ENCODE measurements around the gene MAPK11.

The MAPK11 gene

DNA sequence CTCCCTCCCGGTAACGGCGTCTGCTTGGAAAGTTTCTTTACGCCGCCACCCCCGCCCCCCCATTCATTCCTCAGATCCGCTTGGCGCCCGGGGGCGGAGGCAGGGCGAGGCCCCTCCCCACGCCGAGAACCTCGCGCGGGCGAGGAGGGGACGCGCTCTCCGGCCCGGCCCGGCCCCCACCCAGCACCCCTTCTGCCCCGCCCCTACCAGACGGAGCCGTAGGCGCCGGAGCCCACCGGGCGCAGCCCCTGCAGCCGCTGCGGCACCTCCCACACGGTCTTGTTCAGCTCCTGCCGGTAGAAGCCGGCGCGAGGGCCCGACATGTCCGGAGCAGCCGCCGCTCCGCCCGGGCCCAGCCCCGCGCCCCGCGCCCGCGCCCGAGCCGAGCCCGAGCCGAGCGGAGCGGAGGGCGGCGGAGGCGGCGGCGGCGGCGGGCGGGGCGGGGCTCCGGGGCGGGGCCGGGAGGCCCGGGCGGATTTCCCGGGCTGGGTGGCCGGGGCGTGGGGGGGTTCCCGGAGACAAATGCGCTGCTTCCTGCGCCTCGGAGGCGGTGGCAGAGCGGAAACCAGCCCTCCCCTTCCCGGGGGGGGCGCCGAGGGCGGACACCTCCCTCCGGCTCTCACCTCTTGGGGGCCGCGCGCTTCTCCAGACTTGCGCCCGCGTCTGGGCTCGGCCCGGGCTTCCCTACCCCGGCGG lies at the start of gene MAPK11:
TSS of gene MAPK11 (minus strand) at position 411 of the 696 bp plus-strand sequence. CDS start at position 323, 88 bp downstream.
- peak; percentile 86 for DNase-seq

DNA sequence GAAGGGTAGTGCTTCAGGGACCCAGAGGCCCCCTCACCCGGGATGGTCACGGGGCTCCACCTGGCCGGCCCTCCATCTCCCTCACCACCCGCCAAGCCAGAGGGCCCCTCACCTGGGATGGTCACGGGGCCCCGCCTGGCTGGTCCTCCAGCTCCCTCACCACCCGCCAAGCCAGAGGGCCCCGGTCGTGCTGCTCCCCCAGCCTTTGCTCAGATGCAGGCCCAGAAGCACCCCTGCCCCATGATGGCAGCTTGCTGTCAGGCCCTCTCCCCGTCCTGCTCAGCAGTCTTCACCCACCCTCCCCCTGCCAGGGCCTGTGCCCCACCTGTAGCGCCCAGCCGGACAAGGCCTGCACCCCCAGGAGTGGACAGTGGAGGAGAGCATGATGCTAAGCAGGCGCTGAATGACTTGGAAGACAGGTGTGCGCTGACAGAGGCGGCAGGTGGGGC lies 49.3 kb upstream of the MAPK11 start:
- no peak for DNase-seq

DNA sequence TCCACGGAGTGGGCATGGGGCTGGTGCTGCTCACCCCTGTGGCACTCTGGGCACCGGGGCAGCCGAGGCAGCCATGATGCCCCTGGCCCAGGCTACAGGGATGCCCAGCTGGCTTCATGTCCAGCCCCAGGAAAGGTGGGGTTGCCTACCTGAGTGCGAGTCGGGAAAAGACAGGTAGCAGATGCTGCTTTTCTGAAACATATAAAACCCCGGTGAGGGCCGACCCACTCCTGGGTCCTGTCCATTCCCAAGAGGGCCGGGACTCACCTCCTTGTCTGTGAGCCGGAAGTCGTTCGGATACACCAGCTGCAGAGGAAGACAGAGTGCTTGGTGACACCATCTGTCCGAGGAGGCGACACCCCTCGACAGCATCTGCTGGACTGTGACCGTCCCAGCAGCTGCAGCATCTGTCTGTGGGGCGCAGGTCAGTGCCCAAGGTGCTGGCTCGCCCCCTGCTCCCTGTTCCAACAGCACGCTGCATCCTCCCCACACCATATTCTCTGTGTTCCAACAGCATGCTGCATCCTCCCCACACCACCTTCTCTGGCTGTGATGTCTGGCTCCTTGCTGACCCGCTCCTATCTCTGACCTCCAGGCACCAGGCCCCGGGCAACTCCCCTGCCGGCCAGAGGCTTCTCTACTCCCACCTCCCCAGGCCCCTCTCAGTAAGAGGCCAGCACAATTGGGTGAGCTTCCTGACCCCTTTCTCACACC lies 48.7 kb upstream of the MAPK11 start:
- no peak for DNase-seq

DNA sequence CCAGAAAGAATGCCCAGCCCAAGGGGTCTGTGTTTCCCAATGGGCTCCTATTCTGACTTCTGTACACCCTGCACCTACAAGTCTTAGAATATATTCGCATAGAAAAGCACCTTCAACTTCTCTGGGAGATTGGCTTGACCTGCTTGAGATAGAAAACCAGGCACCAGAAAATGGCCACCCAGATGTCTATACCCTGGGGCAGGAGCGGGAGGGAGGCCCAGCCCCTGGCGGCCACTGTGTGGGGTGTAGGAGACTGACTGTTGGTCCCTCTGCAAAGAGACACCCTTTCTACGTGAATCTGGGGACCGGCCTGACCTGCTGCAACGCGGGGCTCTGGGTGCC lies 48.1 kb upstream of the MAPK11 start:
- no peak for DNase-seq

DNA sequence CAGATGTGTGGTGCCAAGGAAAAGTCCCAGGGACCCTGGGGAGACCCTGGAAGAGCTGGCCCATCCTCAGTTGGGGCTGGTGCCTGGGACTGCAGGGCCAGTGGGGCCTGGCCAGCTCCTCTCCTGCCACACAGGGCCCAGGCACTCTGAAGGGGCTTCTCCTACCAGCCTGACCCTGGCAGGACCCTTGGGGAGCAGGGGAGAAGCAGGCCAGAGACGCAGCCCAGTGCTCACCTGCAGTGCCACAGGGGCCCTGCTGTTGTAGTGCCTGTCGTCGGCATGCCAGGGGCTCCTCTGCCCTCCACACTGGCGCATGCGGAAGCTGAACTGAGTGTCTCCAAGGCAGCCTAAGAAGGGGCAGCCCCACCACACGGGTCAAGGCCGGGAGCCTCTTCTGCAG lies 47.5 kb upstream of the MAPK11 start:
- DNase-seq = no peak

DNA sequence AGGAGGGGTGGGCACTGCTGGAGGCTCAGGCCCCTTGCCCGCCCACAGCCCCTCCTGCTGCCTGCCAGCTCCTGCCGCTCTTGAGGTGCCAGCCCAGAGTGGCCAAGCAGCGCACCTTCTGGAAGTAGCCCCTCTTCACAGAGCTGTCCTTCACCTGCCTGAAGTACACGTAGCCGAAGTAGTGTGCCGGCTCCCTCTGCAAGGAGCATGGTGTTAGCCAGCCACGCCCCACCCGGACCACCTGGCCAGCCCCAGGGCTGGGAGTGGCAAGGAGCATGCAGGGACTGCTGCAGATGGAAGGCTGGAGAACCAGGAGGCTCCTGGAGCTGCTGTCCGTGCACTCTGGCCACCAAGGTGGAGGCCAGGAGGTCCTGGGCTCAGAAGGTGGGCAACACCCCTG lies 47.0 kb upstream of the MAPK11 start:
- DNase-seq = peak; percentile 76

DNA sequence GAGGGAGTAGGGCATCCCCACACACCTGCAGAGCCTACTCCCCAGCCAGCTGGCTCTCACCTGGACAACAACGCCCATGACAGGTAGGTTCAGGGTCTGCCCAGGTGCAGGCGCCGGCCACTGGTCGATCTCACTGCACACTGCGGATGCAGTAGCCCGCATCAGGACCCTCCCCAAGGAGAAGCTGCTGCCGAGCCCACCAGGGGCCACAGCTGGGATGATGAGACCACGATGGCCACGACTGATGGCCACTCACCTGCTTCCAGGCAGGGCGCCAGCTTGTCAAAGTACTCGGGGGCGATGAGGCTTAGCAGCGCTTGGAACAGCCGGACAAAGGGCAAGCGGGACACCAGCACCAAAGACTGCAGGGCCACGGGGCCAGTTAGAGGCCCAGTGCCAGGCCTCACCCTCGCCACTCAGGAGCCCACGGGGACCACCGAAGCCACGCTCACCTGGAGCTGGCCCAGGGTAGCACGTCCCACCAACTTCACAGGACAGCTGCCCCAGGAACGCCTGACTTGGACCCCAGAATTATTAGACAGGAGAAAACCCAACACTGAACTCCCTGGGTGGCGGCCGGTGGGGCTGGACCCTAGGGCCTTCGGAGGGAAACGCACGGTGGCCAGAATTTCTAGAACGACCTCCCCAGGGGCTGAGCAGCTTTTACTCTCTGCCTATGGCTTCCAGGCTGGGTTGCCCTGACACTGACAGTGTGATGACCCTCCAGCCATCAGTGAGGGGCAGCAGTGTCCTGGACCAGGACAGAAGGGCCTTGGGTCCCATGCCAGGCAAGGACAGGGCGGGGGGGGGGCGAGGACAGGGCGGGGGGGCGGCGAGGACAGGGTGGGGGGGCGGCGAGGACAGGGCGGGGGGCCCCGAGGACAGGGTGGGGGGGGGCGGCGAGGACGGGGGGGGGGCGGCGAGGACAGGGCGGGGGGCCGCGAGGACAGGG lies 46.2 kb upstream of the MAPK11 start:
- no peak for DNase-seq

DNA sequence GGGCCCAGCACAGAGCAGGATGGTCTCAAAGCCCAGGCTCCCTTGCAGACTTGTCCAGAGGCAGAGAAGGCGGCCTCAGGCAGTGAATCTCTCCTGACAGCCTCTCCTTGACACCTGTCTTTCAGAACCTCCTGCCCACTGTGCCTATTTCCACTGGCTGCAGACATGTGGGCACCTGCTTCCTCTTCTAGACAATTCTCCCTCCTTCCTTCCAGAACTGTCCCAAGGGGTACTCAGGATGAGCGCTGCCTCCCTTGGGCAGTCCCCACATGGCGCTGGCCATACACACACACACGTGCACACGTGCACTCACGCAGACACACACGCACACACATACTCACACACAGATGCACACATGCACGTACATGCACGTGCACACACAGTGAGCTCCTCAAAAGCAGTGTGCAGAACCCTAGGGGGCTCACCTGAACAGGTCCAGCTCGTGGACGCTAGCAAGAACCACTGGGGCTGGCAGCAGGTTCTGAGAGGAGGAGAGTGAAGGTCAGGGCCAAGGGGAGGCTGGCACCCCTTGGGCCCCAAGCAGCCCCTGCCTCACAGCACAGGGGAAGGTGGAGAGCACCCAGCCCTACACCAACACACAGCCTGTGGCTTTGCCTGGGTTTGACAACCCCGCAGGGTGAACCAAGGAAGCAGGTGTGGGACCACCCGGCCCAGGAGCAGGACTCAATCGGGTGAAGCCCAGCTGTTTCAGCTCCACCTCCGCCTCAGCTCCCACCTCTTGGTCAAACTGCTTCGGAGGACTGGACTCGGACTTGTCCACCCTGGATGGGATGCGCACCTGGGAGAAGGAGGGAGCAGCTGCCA lies 45.3 kb upstream of the MAPK11 start:
- DNase-seq = no peak

DNA sequence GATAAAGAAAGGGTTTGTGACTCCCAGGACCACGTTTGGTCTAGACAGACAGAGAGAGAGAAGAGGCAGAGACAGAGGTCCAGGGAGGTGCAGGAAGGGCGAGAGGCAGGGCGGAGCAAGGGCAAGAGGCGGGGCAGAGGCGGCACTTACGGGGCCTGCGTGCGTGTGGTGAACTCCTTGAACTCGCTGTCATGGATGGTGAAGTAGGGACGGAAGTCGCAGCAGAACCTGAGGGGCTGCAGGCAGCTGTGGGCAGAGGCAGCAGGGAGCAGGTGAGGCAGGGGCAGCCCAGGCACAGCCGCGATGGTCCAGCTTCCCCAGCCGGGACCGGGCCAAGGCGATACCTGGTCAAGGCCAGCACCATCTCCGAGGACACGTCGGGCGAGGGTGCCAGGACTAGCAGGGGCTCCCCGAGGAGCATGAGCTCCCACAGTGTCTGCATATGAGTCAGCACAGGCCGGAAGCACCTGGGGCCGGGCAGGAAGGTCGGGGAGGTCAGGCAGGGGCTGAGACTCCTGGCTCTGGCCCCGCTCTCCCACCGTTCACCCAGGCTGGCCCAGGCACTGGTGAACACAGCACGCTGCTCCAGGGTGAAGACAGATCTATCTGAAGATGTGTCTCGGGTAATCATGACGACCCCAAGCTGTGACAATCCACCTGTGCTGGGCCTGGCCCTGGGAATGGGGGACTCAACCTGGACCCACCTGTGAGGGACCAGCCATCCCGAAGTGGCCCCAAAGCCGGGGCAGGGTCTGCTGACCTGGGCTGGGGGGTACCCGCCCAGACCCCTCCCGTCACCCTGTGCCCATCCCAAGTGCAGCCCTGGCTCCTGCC lies 44.5 kb upstream of the MAPK11 start:
- no peak for DNase-seq

DNA sequence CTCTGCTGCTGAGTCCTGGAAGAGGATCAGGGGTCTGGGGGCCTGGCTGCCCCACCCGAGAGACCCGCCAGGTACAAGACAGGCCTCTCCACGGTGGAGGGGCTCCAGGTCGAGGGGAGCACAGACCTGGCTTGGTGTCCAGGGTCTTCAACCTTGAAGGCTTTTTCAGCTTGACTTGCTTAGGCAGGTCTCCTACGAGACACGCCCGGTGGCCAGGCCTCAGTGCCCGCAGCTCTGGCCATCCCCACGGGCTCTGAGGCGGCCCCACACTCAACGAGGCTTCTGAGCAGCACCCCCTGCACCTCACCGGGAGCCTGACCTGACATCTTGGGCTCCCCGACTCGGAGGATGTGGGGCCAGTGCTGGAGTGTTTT lies 43.9 kb upstream of the MAPK11 start:
- DNase-seq = no peak

DNA sequence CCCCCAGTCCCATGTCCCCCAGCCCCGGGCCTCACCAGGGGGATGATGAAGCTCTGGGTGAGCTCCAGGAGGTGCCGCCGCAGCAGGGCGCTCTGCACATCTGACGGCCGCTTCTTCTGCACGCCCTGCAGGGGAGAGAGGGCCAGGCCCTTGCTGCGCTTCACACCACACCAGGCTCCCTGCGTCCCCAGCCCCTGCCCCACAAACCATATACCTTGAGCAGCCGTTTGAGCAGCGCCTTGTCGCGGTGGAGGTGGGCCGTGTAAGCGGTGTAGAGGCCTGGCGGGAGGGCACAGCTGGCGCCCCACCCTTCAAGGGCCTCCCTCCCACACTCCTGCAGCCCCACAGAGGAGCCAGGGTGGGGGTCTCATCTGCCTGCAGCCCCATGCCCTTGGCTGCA lies 43.4 kb upstream of the MAPK11 start:
- DNase-seq = no peak

DNA sequence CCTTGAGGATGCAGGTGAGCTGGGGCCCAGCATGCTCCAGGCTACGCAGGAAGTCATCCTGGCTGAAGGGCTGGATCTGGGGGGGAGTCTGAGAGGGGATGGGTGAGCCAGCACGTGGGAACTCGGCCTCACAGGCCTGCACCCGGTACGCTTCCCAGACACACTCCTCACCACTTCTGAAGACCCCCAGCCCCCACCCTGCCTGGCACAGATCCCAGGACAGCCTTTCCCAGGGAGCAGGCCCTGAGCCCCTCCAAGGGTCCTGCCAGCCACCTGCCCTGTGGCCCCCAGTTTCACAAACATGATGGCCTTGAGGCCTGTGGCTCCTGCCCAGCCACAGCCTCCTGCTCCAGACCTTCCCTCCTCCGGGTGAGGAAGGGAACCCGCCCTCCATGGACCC lies 42.8 kb upstream of the MAPK11 start:
- DNase-seq = no peak

DNA sequence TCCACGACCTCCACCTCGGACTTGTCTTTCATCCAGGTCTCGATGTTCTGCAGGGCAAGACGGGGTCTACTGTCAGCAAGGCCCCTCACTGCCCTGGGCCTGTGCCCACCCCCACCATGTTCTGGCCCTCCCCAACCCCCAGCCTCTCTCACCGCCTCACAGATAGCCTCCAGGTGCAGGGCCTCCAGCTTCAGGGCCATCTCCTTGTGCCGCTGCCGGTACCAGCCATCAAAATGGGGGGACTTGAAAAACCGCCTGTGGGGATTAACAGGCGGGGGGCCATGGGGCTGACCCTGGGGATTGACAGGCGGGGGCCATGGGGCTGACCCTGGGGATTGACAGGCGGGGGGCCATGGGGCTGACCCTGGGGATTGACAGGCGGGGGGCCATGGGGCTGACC lies 42.2 kb upstream of the MAPK11 start:
- DNase-seq = no peak

DNA sequence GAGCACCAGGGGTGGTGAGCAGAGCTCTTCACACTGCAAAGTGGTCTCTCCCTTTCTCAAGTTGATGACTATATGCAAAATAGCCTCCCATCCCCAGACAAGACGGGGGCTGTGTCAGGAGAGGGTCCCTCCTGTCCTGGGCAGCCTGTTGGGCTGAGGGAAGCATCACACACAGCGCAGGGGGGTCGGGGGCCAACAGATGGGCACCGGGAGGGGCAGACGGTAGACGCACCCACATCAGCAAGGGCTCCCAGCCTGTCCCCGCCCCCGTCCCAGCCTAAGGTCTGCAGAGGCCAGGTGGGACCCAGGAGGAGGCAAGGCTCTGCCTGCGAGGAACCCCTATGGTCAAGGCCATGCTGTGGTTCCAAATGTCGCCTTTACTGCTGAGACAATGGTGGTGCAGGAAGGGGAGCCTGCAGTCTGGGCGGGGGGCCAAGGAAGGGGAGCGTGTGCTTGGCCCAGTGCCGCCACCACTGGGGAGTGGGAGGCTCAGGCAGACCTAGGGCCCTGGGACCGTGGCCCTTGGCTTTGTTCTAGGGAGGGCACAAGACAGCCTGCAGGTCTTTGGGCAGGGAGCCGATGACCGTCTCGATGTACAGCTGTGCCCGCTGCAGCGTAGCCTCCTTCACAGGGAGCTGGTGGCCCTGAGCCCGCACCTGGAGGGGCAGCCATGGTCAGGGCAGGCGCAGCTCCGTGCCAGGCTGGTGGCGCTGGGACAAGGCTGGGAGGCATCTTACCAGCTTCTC lies 41.6 kb upstream of the MAPK11 start:
- DNase-seq = peak; percentile 43

DNA sequence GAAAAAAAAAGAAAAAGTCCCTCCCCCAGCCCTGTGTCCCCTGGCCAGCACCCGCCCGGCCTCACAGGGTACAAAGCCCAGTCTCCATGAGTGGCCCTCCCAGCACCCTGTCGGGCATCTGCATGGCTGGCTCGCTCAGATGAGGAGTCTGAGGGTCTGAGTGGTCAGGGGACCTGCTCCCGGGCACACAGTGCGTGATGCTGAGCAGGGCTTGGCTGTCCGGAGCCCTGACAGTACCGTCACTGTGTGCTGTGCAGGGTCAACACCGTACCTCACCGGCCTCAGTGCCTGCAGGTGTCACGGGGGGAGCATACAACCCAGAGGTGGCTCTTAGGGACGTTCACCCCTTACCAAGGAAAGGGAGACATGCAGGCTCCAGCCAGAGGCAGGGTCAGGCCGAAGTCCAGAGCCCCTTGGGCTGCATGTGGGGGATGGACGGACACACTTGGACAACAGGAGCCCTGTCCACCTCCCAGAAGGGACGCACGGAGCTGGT lies 40.8 kb upstream of the MAPK11 start:
- no peak for DNase-seq

DNA sequence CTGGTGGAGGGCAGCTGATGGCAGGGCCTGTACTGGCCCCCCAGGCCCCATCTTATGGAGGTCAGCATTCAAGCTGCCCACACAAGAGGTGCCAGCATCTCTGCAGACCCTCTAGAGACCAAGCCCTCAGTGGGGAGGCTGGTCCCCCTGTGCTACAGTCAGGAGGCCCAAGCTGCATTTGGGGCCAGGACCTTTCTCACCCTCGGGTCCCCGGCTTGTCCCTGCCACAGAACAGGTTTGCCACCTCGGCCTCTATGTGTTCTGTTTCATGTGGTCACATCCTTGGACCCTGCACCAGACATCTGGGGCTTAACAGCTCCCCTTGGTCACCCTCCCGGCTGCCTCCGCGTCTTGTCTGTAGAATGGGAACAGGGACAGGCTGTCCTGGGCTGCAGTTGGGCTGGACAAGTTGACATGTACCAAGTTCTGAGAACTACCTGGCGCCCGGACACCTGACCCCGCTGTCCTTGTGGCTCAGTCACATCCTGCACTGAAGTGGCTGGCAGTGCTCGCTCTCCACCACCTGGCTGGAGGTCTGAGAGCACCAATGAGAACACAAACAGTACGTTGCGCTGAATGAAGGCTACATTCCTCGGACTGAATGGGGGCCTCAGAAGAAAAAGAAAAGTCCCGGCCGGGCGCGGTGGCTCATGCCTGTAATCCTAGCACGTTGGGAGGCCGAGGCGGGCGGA lies 40.0 kb upstream of the MAPK11 start:
- no peak for DNase-seq

DNA sequence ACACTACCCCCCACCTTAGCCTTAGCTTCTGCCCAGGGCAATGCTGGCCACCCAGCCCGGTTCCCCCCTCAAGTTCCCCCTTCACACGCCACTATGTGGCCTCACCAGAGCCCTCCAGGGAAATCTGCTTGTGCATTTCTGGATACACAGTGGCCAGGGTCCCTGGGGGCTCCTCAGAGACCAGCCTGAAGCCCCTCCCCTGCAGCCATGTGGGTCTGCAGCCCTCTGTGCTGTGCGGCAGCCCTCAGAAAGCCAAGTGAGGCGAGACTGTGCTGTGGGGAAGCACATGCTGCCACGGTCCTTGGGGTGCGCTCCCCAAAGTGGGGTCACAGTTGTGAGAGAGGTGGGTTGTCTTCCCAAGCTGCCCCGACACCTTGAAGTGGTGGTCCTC lies 39.4 kb upstream of the MAPK11 start:
- no peak for DNase-seq

DNA sequence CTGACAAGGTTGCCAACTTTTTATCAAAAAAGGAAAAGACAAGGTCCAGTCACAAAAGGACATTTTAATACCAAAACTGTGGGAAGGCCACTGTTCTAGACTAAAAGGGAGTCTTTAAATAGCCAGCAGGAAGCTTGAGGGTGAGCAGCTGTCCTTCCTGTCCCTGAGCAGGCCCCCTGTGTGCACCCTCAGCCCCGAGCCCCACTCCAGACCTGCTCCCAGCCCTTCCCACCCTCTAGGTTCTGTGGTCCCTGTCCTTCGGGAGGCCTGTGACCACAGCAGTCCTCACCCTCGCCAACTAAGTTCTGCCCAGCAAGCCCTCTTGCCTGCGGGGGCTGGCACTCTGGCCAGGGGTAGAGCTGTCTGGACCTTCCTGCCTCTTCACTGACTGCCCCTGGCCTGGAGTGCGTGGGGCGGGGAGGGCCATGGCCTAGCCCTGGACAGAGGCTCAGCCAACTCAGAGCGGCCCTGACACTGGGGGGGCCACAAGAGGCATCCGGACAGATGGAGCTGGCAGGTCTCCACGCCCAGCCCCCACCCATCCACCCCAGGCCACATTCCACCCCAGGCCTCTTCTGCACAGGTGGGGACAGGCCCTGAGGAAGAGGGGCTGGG lies 38.9 kb upstream of the MAPK11 start:
- no peak for DNase-seq

DNA sequence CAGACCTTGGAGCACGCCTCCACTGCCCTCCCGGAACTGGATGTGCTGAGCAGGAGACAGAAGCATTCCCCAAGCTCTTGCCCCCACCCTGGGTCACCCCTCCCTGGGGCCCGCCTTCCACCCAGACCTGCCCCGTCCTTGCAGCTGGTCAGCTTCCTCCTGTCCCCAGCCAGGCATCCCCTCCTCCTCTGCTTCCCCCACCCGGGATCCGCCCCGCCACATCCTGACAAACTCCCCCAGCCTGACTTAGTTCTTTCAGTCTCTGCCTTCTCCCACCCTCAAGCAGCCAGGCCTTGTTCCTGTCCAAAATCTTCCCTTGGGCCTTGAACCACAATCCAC lies 38.4 kb upstream of the MAPK11 start:
- peak; percentile 25 for DNase-seq

All from NCI-H69 (cell line).